OCI-LY3 (cell line): Measurements from ENCODE around the gene CENPS.

Source experiments
- CTCF ChIP-seq: fragments of 200-600, 300-600 bp; sonication (generic); IDR thresholded peaks from 2 replicates; pipeline ENCODE4 v1.5.1; 2014; ENCODE audit warnings: antibody characterized with exemption, low read length, low read depth
- EZH2phosphoT487 ChIP-seq: fragments of 200-600 bp; shearing (Covaris generic); IDR thresholded peaks from 2 replicates; pipeline ENCODE4 v1.6.1; 2018; ENCODE audit warnings: antibody characterized with exemption, mixed run types, low read depth

DNA sequence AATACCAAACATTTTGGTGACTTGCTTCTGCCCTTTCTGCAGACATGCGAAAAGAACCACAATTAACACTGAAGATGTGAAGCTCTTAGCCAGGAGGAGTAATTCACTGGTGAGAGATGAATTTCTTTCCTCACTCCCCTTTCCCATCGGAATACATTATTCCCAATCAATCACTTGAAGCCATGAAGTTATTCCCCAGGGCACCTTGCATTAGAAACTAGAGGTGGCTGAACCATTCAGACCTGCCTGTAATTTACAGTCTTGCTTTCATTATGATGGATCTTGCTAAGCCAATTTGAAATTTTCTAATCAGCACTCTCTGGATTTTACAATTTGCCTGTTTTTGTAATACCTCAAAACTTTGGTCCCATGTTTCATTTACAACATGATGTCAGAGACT is 10.1 kb downstream of the CENPS start:
- TF ChIP-seq CTCF (no peak), EZH2phosphoT487 (no peak)
